ENCODE measurements around the gene RNF112.
"Not testable (repeated sequence)": the region's sequence is repeated elsewhere in the genome, so short reads cannot be mapped to it uniquely, and the experiment has no call there.

The RNF112 gene

GRCh38 chr17:19456016-19456927 lies 45.2 kb downstream of the RNF112 start:
- DNase-seq, result no peak

- no peak for DNase-seq
These were observed 46.0 kb downstream of the RNF112 start for GRCh38 chr17:19457046-19457445.

GRCh38 chr17:19457830-19458271 lies 46.8 kb downstream of the RNF112 start:
- DNase-seq, result no peak

GRCh38 chr17:19458481-19458880 lies 47.4 kb downstream of the RNF112 start:
- not testable (repeated sequence) for DNase-seq

- not testable (repeated sequence) for DNase-seq
These were observed 48.1 kb downstream of the RNF112 start for GRCh38 chr17:19459018-19459655.

GRCh38 chr17:19460700-19461099 lies 49.7 kb downstream of the RNF112 start:
- DNase-seq, result no peak

- DNase-seq, result no peak
These were observed 50.1 kb downstream of the RNF112 start for GRCh38 chr17:19461116-19461515.

- peak in 1 of 2 experiments; percentile 7 for DNase-seq
These were observed 50.6 kb downstream of the RNF112 start for GRCh38 chr17:19461681-19462080.

- not testable (repeated sequence) for DNase-seq
These were observed 51.5 kb downstream of the RNF112 start for GRCh38 chr17:19462456-19463035.

- DNase-seq, result no peak
These were observed 53.3 kb downstream of the RNF112 start for GRCh38 chr17:19464031-19465026.
